DOHH2 (cell line): ENCODE data around the gene TTC33.
A peak's percentile ranks its signal among the peaks of the same experiment; 100 is the strongest.

Experiments
- H3F3A ChIP-seq: fragments of 200-600 bp; sonication (generic), shearing (Covaris generic); 2 replicates; pipeline ENCODE4 v1.6.0; 2016; ENCODE audit warnings: antibody characterized with exemption, mild to moderate bottlenecking; ENCODE audit not compliant: control insufficient read depth, insufficient read depth
- H3K27ac ChIP-seq: fragments of 200-600 bp; sonication (generic); 2 replicates; pipeline ENCODE4 v1.5.1; 2014; ENCODE audit warnings: low read depth, mild to moderate bottlenecking, low read length, moderate library complexity
- H3K27me3 ChIP-seq: fragments of 200-600 bp; sonication (generic); 2 replicates; pipeline ENCODE4 v1.6.1; 2014; ENCODE audit warnings: mild to moderate bottlenecking, low read length, mixed read lengths; ENCODE audit not compliant: control insufficient read depth
- H3K36me3 ChIP-seq: fragments of 200-600 bp; sonication (generic); 2 replicates; pipeline ENCODE4 v1.6.1; 2014; ENCODE audit warnings: mild to moderate bottlenecking, low read length, moderate library complexity, mixed read lengths; ENCODE audit not compliant: control insufficient read depth
- H3K4me1 ChIP-seq: fragments of 200-600 bp; sonication (generic); 2 replicates; pipeline ENCODE4 v1.6.1; 2014; ENCODE audit warnings: mild to moderate bottlenecking, low read length, mixed read lengths; ENCODE audit not compliant: control insufficient read depth
- H3K4me2 ChIP-seq: fragments of 200-600 bp; sonication (generic); 2 replicates; pipeline ENCODE4 v1.6.0; 2014; ENCODE audit warnings: mild to moderate bottlenecking, low read length, moderate library complexity
- H3K4me3 ChIP-seq: fragments of 200-600 bp; sonication (generic); 2 replicates; pipeline ENCODE4 v1.5.1; 2014; ENCODE audit warnings: mild to moderate bottlenecking, low read length, mixed read lengths
- H3K79me2 ChIP-seq: fragments of 200-600 bp; sonication (generic); 2 replicates; pipeline ENCODE4 v1.6.1; 2014; ENCODE audit warnings: mild to moderate bottlenecking, low read length, mixed read lengths; ENCODE audit not compliant: control insufficient read depth
- H3K9me2 ChIP-seq: fragments of 200-600 bp; sonication (generic); replicated peaks from 2 replicates; pipeline ENCODE4 v1.6.1; 2014; ENCODE audit warnings: mild to moderate bottlenecking, low read length, mixed read lengths; ENCODE audit not compliant: control insufficient read depth
- H3K9me3 ChIP-seq: fragments of 200-600 bp; sonication (generic); 2 replicates; pipeline ENCODE4 v1.6.1; 2014; ENCODE audit warnings: antibody characterized with exemption, low read length, mixed read lengths; ENCODE audit not compliant: control insufficient read depth, insufficient read depth
- H4K20me1 ChIP-seq: fragments of 200-600 bp; sonication (generic); 2 replicates; pipeline ENCODE4 v1.6.0; 2014; ENCODE audit warnings: low read depth, mild to moderate bottlenecking, antibody characterized with exemption, low read length, moderate library complexity; ENCODE audit not compliant: control insufficient read depth, insufficient read depth
- CTCF ChIP-seq: fragments of 200-600 bp; sonication (generic); IDR thresholded peaks from one replicate; pipeline ENCODE4 v1.5.1; 2014; ENCODE audit warnings: antibody characterized with exemption, mild to moderate bottlenecking, low read depth, low read length; ENCODE audit not compliant: poor library complexity, severe bottlenecking
- EZH2phosphoT487 ChIP-seq: fragments of 200-600 bp; sonication (generic); IDR thresholded peaks from 2 replicates; pipeline ENCODE4 v1.6.1; 2017; ENCODE audit warnings: borderline replicate concordance, mild to moderate bottlenecking, antibody characterized with exemption, low read length, moderate library complexity, mixed read lengths

The TTC33 gene

GRCh38 chr5:40601198-40601868, 154.4 kb downstream of the TTC33 start:
- Histone ChIP-seq H3K27me3 (no peaks in the 10 kb centered on the region), H3K9me2 (no peaks in the 10 kb centered on the region), H3K27ac (peak overlapping the region; percentile 35), H3K36me3 (peaks cover 10% of the 10 kb centered on the region; the same call in 1 of the 2 replicates), H3K4me2 (peak overlapping the region; percentile 66), H3K79me2 (peaks cover 49% of the 10 kb centered on the region), H4K20me1 (no peaks in the 10 kb centered on the region), H3K4me1 (peaks cover 88% of the 10 kb centered on the region), H3K9me3 (no peaks in the 10 kb centered on the region), H3K4me3 (peak overlapping the region; percentile 54), H3F3A (0 out of 2 replicates have a peak, but pooled peaks cover 8% of the 10 kb centered on the region)
- TF ChIP-seq EZH2phosphoT487 (no peak), CTCF (no peak)

- Histone ChIP-seq H4K20me1 (no peaks in the 10 kb centered on the region), H3K4me3 (peak overlapping the region; percentile 54; the same call in 1 of the 2 replicates), H3K27me3 (no peaks in the 10 kb centered on the region), H3K9me2 (no peaks in the 10 kb centered on the region), H3K4me2 (peak overlapping the region; percentile 66), H3K79me2 (peaks cover 49% of the 10 kb centered on the region), H3K36me3 (peaks cover 10% of the 10 kb centered on the region; the same call in 1 of the 2 replicates), H3K9me3 (no peaks in the 10 kb centered on the region), H3K27ac (no peak overlapping the region), H3K4me1 (peaks cover 81% of the 10 kb centered on the region), H3F3A (0 out of 2 replicates have a peak, but pooled peaks cover 6% of the 10 kb centered on the region)
- TF ChIP-seq EZH2phosphoT487 (no peak), CTCF (no peak)
Measured at GRCh38 chr5:40600383-40600782, 155.4 kb downstream of the TTC33 start.

GRCh38 chr5:40599676-40600075, 156.1 kb downstream of the TTC33 start:
- Histone ChIP-seq H3K79me2 (peaks cover 52% of the 10 kb centered on the region), H3K36me3 (peaks cover 10% of the 10 kb centered on the region; the same call in 1 of the 2 replicates), H3K27me3 (no peaks in the 10 kb centered on the region), H3K4me3 (no peak overlapping the region), H3K4me2 (no peak overlapping the region), H3K27ac (no peak overlapping the region), H3K9me2 (no peaks in the 10 kb centered on the region), H3K4me1 (peaks cover 74% of the 10 kb centered on the region), H4K20me1 (no peaks in the 10 kb centered on the region), H3F3A (0 out of 2 replicates have a peak, but pooled peaks cover 6% of the 10 kb centered on the region), H3K9me3 (no peaks in the 10 kb centered on the region)
- TF ChIP-seq CTCF (no peak), EZH2phosphoT487 (no peak)
